Transverse colon (tissue), 4 donors: ENCODE measurements around the gene EFCAB9.

Source experiments
- CTCF ChIP-seq, 5 experiments: fragments of 200-600 bp in 3 of 5; fragments of 450-650 bp in 2 of 5; sonication (generic) in 3 of 5; IDR thresholded peaks; 1 replicate in 2 of 5; 2 replicates in 3 of 5; pipeline ENCODE4 v1.5.1; 2016 to 2017; ENCODE audit warnings: antibody characterized with exemption in 5 of 5, inconsistent platforms in 3 of 5, mild to moderate bottlenecking in 2 of 5, moderate library complexity in 1 of 5
- POLR2A ChIP-seq: fragments of 450-650 bp; IDR thresholded peaks from one replicate; pipeline ENCODE4 v1.6.1; 2016; ENCODE audit warnings: antibody characterized with exemption, mild to moderate bottlenecking, moderate library complexity
- POLR2AphosphoS5 ChIP-seq, 3 donors: sonication (generic); formaldehyde crosslinking; IDR thresholded peaks; one replicate each; pipeline ENCODE4 v1.6.1; 2016; ENCODE audit warnings: antibody characterized with exemption in 3 of 3

GRCh38 chr5:172162323-172162986, 31.5 kb upstream of the EFCAB9 start:
- TF ChIP-seq CTCF (IDR thresholded peaks at IDR 0.05) (no peak), POLR2A (no peak), POLR2AphosphoS5 (IDR thresholded peaks at IDR 0.05) (no peak)
